ENCODE data around the gene CRIM1.

DNA sequence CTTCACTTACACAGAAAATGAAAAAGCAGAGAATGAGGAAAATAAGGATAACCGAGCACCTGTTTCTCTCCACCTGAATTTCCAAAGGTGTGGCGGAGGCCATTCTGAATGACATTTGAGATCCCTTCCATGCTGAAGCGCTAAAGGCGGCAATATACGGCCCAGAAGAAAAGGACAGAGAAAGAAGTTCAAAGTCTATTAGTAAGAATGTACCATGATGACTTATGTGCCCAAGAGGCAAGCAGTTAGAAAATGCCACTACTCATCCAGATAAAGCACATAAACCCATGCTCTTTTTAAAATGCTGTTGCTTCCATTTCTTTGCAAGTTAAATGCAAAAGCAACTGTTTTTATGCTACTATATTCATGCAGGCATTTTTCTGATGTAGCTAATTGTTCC is 205.1 kb downstream of the CRIM1 start:
- TF ChIP-seq, protein P1, sequence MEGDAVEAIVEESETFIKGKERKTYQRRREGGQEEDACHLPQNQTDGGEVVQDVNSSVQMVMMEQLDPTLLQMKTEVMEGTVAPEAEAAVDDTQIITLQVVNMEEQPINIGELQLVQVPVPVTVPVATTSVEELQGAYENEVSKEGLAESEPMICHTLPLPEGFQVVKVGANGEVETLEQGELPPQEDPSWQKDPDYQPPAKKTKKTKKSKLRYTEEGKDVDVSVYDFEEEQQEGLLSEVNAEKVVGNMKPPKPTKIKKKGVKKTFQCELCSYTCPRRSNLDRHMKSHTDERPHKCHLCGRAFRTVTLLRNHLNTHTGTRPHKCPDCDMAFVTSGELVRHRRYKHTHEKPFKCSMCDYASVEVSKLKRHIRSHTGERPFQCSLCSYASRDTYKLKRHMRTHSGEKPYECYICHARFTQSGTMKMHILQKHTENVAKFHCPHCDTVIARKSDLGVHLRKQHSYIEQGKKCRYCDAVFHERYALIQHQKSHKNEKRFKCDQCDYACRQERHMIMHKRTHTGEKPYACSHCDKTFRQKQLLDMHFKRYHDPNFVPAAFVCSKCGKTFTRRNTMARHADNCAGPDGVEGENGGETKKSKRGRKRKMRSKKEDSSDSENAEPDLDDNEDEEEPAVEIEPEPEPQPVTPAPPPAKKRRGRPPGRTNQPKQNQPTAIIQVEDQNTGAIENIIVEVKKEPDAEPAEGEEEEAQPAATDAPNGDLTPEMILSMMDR (IDR thresholded peaks at IDR 0.05; ENCODE audit: low read length), result no peak
- no peak for TF ChIP-seq EZH2phosphoT487 (IDR thresholded peaks at IDR 0.05; ENCODE audit: low read length)
